HTERT RPE-1 (cell line): Measurements from ENCODE around the gene GRK3.

Source experiments
- in situ Hi-C: fragments of 300-500 bp; cut with MboI; formaldehyde crosslinking; loops from 4 replicates; pipeline ENCODE4 v1.14.3; 2020; ENCODE audit warnings: low sequenced_read_pairs

Gene GRK3

DNA sequence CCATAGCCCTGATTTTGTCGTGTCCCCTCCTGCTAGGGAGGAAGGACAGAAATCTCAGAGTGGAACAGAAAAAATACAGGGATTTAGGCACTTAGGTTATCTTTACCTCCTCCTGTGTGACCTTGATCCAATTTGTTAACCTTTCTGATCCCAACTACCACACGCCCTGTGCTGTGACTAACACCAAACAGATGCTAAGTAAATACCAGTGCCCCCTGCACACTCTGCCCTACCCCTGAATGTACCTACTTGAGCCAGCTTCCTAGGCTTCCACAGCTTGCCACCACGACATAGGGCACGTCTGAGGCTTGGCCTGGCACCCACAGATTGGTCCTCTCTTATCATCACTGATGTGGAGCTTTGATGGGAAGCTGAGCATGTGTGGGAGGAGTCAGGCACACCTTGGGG is 186.7 kb downstream of the GRK3 start:
- in situ Hi-C loops = no loop called here

DNA sequence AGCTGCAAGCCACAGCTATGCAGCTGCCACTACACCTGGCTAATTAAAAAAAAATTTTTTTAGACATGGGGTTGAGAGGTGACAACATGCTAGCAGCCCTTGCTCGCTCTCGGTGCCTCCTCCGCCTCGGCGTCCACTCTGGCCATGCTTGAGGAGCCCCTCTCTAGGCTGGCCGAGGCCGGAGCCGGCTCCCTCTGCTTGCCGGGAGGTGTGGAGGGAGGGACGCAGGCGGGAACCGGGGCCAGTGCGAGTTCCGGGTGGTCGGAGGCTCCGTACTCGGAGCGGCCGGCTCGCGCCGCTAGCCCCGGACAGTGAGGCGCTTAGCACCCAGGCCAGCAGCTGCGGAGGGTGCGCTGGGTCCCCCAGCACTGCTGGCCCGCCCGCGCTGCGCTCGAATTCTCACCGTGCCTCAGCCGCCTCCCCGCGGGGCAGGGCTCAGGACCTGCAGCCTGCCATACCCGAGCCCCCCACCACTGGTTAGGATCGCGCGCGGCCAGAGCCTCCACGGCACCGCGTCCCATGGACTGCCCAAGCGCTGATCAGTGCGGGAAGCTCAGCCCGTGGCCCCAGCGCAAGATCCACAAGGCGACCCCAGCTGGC is 188.2 kb downstream of the GRK3 start:
- in situ Hi-C loops = no loop called here

DNA sequence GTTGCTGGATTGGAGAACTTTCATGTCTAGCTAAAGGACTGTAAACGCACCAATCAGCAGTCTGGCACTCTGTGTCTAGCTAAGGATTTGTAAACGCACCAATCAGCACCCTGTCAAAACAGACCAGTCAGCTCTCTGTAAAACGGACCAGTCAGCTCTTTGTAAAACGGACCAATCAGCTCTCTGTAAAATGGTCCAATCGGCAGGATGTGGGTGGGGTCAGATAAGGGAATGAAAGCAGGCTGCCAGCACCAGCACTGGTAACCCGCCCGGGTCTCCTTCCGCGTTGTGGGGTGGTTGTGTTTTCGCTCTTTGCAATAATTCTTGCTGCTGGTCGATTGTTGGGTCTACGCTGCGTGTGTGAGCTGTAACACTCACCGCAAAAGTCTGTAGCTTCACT is 188.8 kb downstream of the GRK3 start:
- in situ Hi-C loops = no loop called here

DNA sequence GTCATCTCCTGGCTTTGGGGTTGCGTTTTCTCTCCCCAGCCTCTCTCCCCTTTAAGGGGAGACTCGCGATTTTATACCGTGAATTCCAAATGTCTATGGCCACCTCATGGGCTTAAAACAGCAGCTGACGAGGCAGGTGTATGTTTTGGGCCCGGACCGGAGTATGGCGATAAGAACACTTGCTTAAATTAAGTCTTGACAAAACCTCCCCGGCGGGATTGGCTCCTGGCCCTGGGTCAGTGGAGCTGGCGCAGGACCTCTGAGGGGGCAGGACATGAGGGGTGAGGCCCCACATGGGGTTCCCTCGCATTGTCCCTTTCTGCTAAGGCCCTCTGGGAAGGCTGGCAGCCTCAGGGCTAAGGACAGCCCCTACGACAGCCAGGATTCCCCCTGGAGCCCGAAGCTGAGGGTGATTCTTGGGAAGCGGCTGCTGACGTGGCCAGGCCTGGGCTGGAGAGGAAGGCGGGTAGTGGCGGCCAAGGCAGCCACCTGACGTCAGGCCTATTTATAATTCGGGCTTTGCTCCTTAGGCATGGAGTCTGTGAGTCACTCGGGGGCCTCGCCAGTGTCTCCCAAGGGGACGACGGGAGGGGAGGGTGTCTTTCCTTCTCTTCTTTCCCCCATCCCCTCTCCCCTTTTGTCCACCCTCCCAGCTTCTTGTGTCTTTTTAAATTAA is 190.2 kb downstream of the GRK3 start:
- in situ Hi-C loops = no loop called here

DNA sequence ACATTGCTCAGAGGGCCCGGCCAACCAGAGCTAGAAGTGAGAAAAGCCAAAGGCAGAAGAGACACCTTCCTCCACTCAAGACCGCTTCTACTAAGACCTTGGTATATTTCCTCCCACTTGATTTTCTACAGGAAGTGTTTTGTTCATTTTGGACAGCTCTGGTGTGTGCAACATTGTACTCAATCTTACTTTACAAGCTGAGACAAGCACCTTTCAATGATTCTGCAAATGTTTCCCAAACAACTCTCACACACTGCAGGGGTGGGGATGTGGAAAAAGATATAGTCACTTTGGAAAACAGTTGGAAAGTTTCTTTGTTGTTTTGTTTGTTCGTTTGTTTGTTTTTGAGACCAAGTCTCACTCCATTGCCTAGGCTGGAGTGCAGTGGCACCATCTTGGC is 193.2 kb downstream of the GRK3 start:
- in situ Hi-C loops = no loop called here

DNA sequence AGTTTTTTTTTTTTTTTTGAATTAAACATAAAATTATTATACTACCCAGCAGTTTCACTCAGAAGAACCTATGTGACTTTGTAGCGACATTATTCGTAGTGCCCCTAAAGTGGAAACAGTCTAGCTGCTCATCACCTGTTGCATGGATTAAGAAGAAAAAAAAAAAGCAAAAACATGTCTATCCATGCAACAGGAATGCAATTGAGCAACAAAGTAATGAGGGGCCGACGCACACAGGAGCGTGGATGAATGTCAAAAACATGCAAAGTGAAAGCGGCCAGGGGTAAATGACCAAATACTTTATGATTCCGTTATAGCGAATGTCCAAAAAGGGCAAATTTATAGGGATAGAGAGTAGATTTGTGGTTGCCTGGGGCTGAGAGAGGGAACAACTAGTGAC is 193.8 kb downstream of the GRK3 start:
- in situ Hi-C loops = no loop called here

DNA sequence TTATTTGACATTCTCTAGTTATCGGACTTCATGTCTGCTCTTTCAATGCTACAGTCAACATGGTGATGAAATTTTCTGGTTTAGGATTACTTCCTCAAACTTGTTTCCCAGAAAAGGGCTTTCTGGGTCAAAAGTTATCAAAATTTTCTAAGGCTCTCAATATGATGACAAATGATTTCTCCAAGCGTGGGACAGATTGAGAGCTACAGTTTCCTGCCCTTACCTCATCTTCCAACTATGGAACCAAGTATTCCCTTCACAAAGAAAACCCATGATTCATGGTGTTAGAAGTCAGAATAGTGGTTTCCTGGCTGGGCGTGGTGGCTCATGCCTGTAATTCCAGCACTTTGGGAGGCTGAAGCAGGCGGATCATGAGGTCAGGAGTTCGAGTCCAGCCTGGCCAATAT is 195.4 kb downstream of the GRK3 start:
- in situ Hi-C loops = no loop called here

DNA sequence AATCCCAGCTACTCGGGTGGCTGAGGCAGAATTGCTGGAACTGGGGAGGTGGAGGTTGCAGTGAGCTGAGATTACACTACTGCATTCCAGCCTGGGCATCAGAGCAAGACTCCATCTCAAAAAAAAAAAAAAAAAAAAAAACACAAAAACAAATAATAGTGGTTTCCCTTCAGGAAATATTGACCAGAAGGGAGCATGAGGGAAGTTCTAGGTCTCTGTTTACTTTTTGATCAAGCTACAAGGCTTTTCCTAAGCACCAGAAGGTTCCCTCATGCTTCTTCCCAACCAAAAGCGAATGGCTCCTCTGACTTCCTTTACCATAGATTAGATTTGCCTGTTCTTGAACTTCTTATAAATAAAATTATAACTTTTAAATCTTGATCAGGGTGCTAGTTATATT is 195.8 kb downstream of the GRK3 start:
- in situ Hi-C loops = no loop called here

DNA sequence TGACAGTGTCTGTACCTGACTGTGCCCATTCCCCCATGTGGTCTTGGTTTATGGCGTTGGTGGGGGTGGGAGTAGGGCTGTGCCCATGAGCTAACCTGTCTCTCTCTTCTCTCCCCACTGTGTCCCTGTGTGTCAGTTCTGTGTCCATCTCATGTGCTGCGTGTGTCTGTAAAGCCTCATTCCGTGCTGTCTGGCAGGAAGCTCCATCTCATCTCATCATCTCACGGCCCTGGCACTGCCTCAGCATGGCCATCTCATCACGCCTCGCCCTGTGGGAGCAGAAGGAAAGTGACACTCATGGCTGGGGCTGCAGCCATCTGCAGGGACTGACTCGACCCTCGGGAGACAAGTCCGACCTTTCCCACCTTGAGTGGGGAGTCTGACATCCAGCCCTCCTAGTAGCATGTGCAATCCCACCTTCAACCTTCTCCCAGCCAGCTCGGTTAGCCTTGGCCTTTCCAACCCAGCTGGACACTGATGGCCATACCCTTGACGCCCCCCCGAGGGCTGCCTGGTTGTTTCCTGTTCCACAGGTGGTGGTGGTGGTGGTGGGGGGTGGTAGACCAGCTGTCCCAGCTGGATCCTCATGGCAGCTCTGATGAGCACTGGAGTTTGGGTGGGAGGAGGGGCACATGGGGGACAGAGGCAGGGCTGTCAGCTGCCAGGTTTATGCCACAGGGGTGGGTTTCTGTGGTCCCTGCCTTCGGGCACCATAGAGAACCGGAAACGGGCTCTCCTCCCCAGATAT is 196.5 kb downstream of the GRK3 start:
- in situ Hi-C loops = no loop called here

DNA sequence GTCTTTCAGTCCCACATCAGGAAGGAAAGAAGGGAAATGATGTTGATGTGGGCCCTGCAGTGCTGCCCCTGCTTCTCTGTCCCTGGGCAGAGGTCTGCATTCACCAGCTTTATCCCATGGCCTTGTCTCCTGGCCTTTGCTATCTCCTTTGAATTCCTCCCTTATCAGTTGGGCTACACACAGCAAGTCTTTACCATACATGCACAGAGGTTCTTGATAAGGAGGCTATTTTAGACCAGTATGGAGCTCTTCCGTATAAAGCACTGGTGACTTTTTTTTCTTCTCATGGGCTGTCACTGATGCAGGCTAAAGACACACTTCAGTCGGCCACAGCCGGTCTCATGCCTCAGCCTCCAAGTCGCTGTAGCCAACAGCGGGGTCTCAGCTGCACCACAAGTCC is 197.7 kb downstream of the GRK3 start:
- in situ Hi-C loops = no loop called here

DNA sequence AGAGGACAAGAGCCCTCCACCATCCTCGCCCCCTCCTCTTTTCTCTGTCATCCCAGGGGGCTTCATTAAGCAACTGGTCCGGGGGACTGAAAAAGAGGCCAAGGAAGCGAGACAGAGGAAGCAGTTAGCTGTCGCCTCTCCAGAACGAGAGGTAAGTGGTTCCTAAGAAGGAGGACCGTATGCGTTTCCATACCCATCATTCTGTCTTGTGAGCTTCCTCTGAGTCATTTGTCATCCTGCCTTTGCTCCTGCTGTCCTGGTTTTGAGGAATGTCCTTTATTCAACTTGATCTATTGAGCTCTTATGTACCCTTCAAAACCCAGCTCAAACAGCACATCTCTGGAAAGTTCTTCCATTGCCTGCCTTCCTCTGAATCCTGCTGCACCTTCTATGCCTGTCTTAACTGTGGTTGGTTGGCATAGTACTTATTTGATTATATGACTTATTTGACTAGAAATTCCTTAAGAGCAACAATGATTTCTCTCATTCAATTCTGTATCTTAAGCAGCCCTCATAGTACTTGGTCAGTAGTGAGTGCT is 198.8 kb downstream of the GRK3 start:
- in situ Hi-C loops = no loop called here

DNA sequence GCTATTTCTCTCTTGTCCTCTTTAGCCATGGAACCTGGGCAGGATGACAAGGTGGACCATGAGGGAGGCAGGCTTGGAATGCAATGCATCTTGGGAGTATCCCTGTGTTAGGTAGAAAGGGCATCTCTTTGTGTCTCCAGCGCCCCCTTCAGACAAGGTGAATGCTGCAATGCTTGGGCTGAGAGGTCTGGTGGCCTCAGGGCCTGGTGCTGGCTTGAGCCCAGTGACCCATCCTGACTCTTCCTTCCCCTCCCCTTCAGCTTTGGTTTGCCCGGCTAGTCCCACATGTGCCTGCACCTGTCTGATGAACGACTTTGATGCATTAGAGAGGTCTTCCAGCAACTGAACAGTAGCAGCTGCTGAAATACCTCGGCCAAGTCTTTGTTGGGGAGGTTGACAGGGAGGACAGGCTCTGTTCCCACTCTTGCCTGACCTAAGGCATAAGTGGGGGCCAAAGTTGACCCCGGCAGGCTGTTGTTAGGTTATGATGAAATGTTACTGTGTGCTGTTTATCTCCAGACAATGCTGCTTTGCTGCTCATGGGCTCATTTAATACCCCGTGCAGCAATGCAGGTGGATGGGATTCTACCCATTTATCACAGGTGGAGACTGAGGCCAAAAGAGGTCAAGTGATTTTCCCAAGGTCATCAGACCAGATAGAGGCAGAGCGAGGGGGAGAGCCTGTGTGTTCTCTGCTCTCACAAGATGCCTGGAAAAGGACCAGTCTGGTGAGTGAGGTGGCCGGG is 200.0 kb downstream of the GRK3 start:
- in situ Hi-C loops = no loop called here

DNA sequence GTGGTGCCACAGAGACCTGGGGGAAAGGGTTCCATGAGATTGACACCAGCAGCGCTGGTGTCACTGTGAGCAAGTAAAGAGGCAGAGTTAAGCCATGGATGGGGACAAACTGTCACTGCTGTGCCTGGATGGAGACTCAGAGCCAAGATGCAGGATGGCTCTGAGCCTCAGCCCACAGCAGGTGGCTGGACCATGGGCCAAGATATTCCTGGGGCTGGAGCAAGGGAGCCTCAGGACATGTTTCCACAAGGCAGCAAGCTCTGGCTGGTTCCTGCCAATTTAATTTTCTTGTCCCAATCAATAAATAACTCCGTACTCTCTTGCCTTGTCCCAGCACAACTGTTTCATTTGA is 200.5 kb downstream of the GRK3 start:
- in situ Hi-C loops = no loop called here

DNA sequence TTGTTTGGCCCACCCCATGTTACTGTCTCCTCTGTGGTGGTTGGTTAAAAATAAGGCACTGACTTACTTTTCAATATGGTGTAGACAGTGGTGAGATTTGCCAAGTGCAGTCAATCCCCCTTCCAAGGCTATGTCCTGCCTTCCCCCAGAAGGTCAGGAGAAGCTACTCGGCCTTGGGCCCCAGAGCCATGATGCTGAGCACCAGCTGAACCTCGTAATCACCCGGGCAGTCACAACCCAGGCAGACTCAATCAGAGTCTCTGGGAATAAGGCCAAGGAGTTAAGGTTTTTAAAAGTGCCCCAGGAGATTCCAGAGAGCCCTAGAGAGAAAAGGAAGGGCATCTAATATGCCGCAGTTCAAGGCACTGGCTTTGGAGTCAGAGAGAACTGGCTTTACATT is 201.3 kb downstream of the GRK3 start:
- in situ Hi-C loops = no loop called here

DNA sequence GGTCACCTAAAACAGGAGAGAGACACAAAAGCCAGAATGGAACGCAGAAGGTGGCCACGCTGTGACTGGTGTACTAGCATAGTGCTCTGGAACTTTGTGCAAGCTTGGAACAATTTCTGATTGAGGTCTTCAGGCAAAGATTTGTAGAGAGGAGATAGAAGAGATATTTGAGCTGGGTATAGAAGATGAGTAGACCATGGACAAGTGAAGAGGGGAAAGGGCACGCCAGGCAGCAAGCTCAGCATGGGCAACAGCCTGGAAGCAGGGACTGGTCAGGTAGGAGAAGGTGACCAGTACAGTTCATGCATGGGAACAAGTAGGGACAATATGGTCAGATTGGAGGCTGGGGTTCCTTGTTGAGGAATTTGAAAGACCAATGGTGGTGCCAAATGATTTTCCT is 201.9 kb downstream of the GRK3 start:
- in situ Hi-C loops = no loop called here

DNA sequence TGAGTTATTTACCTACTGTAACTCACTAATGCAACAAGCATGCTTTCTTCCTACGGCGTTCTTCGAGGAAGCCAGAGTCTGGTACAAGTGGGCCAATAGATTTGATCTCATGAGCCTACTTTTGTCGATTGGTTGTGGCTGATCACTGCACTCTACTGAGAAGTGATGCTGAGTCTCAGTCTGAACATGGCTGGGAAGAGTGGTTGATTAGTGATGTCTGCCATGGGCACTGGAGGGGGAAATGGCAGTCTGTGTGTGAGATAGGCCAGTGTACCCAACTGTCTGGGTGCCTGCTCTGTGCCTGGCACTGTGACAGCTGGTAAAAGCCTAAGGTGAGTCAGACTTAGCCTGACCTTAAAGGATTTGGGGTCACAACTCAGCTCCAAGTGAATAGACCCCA is 205.9 kb downstream of the GRK3 start:
- in situ Hi-C loops = no loop called here

DNA sequence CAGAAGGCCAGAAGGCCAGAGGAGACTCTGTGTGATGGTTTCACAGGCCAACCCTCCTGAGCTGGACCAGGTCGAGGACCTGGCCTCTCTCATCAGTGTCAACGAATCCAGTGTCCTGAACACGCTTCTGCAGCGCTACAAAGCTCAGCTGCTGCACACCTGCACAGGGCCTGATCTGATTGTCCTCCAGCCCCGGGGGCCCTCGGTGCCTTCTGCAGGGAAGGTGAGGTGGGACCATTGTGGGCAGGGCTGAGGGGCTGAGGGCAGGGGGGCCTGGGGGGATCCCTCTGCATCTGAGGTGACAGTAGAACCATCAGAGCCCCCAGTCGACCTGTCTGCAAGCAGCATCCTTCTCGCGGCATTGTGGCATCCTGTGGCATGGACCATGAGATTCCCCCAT is 207.8 kb downstream of the GRK3 start:
- in situ Hi-C loops = no loop called here

DNA sequence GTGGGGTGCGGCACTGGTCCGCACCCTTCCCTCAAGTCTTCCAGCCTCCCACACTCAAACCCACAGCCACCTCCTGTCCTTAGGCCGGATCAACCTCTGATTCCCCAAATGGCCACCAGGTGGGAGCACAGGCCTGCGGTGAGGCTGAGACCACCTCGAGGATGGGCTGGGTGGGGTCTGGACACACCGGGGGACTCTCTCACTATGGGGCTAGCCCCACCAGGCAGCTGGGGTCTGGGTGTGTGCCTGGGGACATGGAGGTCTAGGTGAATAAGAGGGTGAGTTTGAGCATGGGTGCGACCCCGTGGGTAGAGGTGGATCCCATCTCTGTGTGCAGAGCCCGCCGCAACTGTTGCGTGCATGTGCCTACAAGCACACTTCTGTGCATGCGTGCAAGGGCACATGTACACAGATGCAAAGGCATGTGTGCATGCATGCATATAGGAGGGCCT is 210.1 kb downstream of the GRK3 start:
- in situ Hi-C loops = no loop called here

DNA sequence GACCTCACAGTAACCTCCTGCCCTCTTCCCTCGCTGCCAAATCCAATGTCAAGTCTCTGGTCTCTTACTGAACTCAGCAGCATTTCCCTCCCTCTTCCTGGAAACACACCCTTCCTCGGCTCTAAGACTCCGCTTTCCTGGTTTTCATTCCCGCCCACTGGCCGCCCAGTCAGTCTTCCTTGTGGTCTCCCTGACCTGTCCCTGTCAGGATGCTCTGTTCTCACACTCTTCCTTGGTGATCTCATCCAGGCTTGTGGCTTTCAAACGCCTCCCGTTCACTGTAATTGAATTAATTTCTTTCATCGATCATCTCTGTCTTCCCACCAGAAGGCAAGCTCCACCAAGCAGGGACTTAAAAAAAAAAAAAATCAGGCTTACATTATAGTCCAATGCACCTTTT is 211.1 kb downstream of the GRK3 start:
- in situ Hi-C loops = no loop called here

DNA sequence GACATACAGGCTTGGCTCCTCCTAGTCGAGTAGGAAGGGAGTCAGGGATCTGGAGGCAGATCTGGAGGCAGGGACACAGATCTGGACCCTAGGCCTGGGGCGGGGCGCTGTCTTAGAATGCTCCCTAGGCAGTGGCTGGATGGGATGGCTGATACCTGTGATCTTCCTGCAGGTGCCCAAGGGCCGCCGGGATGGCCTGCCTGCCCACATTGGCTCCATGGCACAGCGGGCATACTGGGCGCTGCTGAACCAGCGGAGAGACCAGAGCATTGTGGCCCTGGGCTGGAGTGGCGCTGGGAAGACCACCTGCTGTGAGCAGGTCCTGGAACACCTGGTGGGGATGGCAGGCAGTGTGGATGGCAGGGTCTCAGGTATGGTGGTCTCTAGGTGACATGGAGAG is 212.9 kb downstream of the GRK3 start:
- in situ Hi-C loops = no loop called here

DNA sequence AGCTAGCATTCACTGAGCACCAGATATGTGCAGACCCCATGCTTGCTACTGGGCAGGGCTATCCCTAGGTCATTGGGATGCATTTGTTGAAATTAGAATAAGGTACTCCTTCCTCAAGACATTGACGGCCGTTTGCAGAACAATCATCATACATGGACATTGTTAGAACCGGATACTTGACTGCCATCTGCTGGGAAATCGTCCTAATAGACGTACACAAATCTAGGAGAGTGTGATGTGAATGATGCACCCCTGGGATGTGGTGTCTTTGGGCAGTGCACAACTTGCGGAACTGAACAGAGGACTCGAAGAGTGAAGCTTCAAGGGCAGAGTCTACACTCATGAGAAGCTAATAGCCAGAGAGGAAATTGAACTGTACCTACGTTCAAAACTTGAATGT is 213.4 kb downstream of the GRK3 start:
- in situ Hi-C loops = no loop called here
